HEK293 (cell line): ENCODE measurements around the gene GLRX5.

ENCODE experiments used
- CTCF ChIA-PET: fragments of 350-600 bp; formaldehyde crosslinking; extraction: SDS; loops from one replicate; lab custom pipeline; 2021; ENCODE audit warnings: antibody characterized with exemption; lab: Yijun Ruan, JAX
- POLR2A ChIA-PET: fragments of 300-600 bp; formaldehyde crosslinking; extraction: SDS; loops from one replicate; lab custom pipeline; 2020; ENCODE audit warnings: antibody characterized with exemption, inconsistent platforms; lab: Yijun Ruan, JAX
- H3K27ac ChIP-seq: fragments of 200-500 bp; sonication (Bioruptor generic); 2 replicates; pipeline ENCODE4 v1.5.1; 2014; ENCODE audit warnings: low read depth, low read length, control low read depth, inconsistent platforms; ENCODE audit errors: extremely low read depth
- H3K36me3 ChIP-seq, 2 experiments: fragments of 200-500 bp in 1 of 2; sonication (Bioruptor generic) in 1 of 2; 1 replicate in 1 of 2; 2 replicates in 1 of 2; pipeline ENCODE4 v1.5.1; 2014 to 2017; ENCODE audit warnings: inconsistent platforms in 2 of 2, low read length in 2 of 2; ENCODE audit not compliant: control insufficient read depth in 2 of 2, insufficient read depth in 1 of 2
- H3K4me1 ChIP-seq: fragments of 200-500 bp; sonication (Bioruptor generic); 2 replicates; pipeline ENCODE4 v1.5.1; 2014; ENCODE audit warnings: mild to moderate bottlenecking, low read length, inconsistent platforms; ENCODE audit not compliant: control insufficient read depth, insufficient read depth
- H3K4me3 ChIP-seq: 2 replicates; pipeline ENCODE4 v1.5.1; 2011; ENCODE audit warnings: low read depth, mild to moderate bottlenecking, control low read depth, low read length, moderate library complexity
- H3K9me3 ChIP-seq: fragments of 200-500 bp; sonication (Bioruptor generic); 2 replicates; pipeline ENCODE4 v1.5.1; 2014; ENCODE audit warnings: low read depth, low read length, inconsistent platforms; ENCODE audit not compliant: control insufficient read depth, insufficient read depth
- BCL6B ChIP-seq: fragments of 450-650 bp; formaldehyde crosslinking; IDR thresholded peaks from 2 replicates; pipeline ENCODE4 v1.5.1; 2017; ENCODE audit warnings: missing biosample characterization, missing genetic modification characterization
- GFI1B ChIP-seq: fragments of 450-650 bp; formaldehyde crosslinking; IDR thresholded peaks from 2 replicates; pipeline ENCODE4 v1.5.1; 2016; ENCODE audit warnings: missing biosample characterization, missing genetic modification characterization
- GLIS2 ChIP-seq: fragments of 450-650 bp; formaldehyde crosslinking; IDR thresholded peaks from 2 replicates; pipeline ENCODE4 v1.5.1; 2016; ENCODE audit warnings: missing biosample characterization, missing genetic modification characterization
- KLF17 ChIP-seq: fragments of 450-650 bp; formaldehyde crosslinking; IDR thresholded peaks from 2 replicates; pipeline ENCODE4 v1.5.1; 2016; ENCODE audit warnings: missing biosample characterization, missing genetic modification characterization
- OVOL3 ChIP-seq: fragments of 450-650 bp; formaldehyde crosslinking; IDR thresholded peaks from 2 replicates; pipeline ENCODE4 v1.5.1; 2016; ENCODE audit warnings: missing biosample characterization, missing genetic modification characterization
- PATZ1 ChIP-seq: fragments of 450-650 bp; formaldehyde crosslinking; IDR thresholded peaks from 2 replicates; pipeline ENCODE4 v1.5.1; 2016; ENCODE audit warnings: missing biosample characterization, missing genetic modification characterization
- PRDM10 ChIP-seq: fragments of 450-650 bp; formaldehyde crosslinking; IDR thresholded peaks from 2 replicates; pipeline ENCODE4 v1.5.1; 2016; ENCODE audit warnings: missing biosample characterization, missing genetic modification characterization
- ZBTB20 ChIP-seq: fragments of 450-650 bp; formaldehyde crosslinking; IDR thresholded peaks from 2 replicates; pipeline ENCODE4 v1.5.1; 2016; ENCODE audit warnings: missing biosample characterization, missing genetic modification characterization
- ZBTB44 ChIP-seq: fragments of 450-650 bp; IDR thresholded peaks from 2 replicates; pipeline ENCODE4 v1.5.1; 2018; ENCODE audit warnings: missing biosample characterization, mild to moderate bottlenecking, missing genetic modification characterization
- ZIC2 ChIP-seq: fragments of 450-650 bp; formaldehyde crosslinking; IDR thresholded peaks from 2 replicates; pipeline ENCODE4 v1.5.1; 2016; ENCODE audit warnings: missing biosample characterization, missing genetic modification characterization
- ZNF114 ChIP-seq: fragments of 450-650 bp; formaldehyde crosslinking; IDR thresholded peaks from 2 replicates; pipeline ENCODE4 v1.5.0; 2017; ENCODE audit warnings: missing biosample characterization, missing genetic modification characterization
- ZNF132 ChIP-seq: fragments of 450-650 bp; formaldehyde crosslinking; IDR thresholded peaks from 2 replicates; pipeline ENCODE4 v1.5.1; 2017; ENCODE audit warnings: missing biosample characterization, missing genetic modification characterization, borderline replicate concordance
- ZNF24 ChIP-seq: fragments of 450-650 bp; formaldehyde crosslinking; IDR thresholded peaks from 2 replicates; pipeline ENCODE4 v1.5.1; 2016; ENCODE audit warnings: missing biosample characterization, missing genetic modification characterization
- ZNF280C ChIP-seq: fragments of 450-650 bp; formaldehyde crosslinking; IDR thresholded peaks from 2 replicates; pipeline ENCODE4 v1.5.1; 2016; ENCODE audit warnings: missing biosample characterization, missing genetic modification characterization
- ZNF292 ChIP-seq: fragments of 450-650 bp; formaldehyde crosslinking; IDR thresholded peaks from 2 replicates; pipeline ENCODE4 v1.5.1; 2016; ENCODE audit warnings: low read depth, missing biosample characterization, missing genetic modification characterization, borderline replicate concordance
- ZNF366 ChIP-seq: fragments of 450-650 bp; formaldehyde crosslinking; conservative IDR thresholded peaks from 2 replicates; pipeline ENCODE4 v1.5.1; 2016; ENCODE audit warnings: missing biosample characterization, missing genetic modification characterization
- ZNF510 ChIP-seq: fragments of 450-650 bp; formaldehyde crosslinking; IDR thresholded peaks from 2 replicates; pipeline ENCODE4 v1.5.1; 2018; ENCODE audit warnings: mild to moderate bottlenecking, missing genetic modification characterization, missing biosample characterization; ENCODE audit not compliant: insufficient replicate concordance
- ZNF548 ChIP-seq: fragments of 450-650 bp; formaldehyde crosslinking; IDR thresholded peaks from 2 replicates; pipeline ENCODE4 v1.5.1; 2016; ENCODE audit warnings: missing biosample characterization, missing genetic modification characterization
- ZNF639 ChIP-seq: fragments of 450-650 bp; formaldehyde crosslinking; IDR thresholded peaks from 2 replicates; pipeline ENCODE4 v1.5.1; 2016; ENCODE audit warnings: missing biosample characterization, missing genetic modification characterization
- ZNF777 ChIP-seq: fragments of 450-650 bp; formaldehyde crosslinking; IDR thresholded peaks from 2 replicates; pipeline ENCODE4 v1.5.1; 2017; ENCODE audit warnings: missing biosample characterization, missing genetic modification characterization, borderline replicate concordance
- ZNF785 ChIP-seq: fragments of 450-650 bp; formaldehyde crosslinking; IDR thresholded peaks from 2 replicates; pipeline ENCODE4 v1.5.1; 2016; ENCODE audit warnings: missing biosample characterization, missing genetic modification characterization
- ZSCAN18 ChIP-seq: fragments of 450-650 bp; formaldehyde crosslinking; IDR thresholded peaks from 2 replicates; pipeline ENCODE4 v1.5.1; 2016; ENCODE audit warnings: missing biosample characterization, missing genetic modification characterization

GLRX5 gene

GRCh38 chr14:95523815-95524448, 10.9 kb upstream of the GLRX5 start:
- Histone ChIP-seq H3K9me3 (no peaks in the 10 kb centered on the region), H3K4me1 (peaks cover 5% of the 10 kb centered on the region), H3K27ac (no peak overlapping the region), H3K36me3 (no peaks in the 10 kb centered on the region), H3K4me3 (no peak overlapping the region)
- ChIA-PET CTCF (interaction anchor here (1.8 to 7.2 kb wide), 2 partner anchors 71 to 81 kb away, joined by 6 to 104 read pairs; no protein-coding TSS in a partner anchor), POLR2A (no interaction called here)
- TF ChIP-seq ZBTB44 (tag by site-specific recombination) (peak; percentile 87), ZSCAN18 (no peak), ZNF510 (tag by site-specific recombination) (no peak), ZNF132 (tag by site-specific recombination) (no peak), ZNF639 (tag by site-specific recombination) (no peak), ZNF24 (tag by site-specific recombination) (no peak), PATZ1 (tag by site-specific recombination) (no peak), ZNF366 (tag by site-specific recombination) (no peak), PRDM10 (peak; percentile 48; the same call in 1 of the 2 replicates), ZNF777 (tag by site-specific recombination) (no peak), ZBTB20 (tag by site-specific recombination) (peak; percentile 31; the same call in 1 of the 2 replicates), KLF17 (tag by site-specific recombination) (no peak), ZNF114 (tag by site-specific recombination) (no peak), ZNF280C (tag by site-specific recombination) (no peak), GLIS2 (tag by site-specific recombination) (no peak), ZNF785 (no peak), GFI1B (tag by site-specific recombination) (no peak), ZNF292 (tag by site-specific recombination) (no peak), ZNF548 (tag by site-specific recombination) (no peak), BCL6B (tag by site-specific recombination) (no peak), ZIC2 (tag by site-specific recombination) (no peak), OVOL3 (tag by site-specific recombination) (no peak)
